AG04449 (cell line): Measurements from ENCODE around the gene SBDS.
"Not testable (repeated sequence)": the region's sequence is repeated elsewhere in the genome, so short reads cannot be mapped to it uniquely, and the experiment has no call there.

Source experiments
- CTCF ChIA-PET: fragments of 350-600 bp; formaldehyde crosslinking; extraction: SDS; loops from one replicate; lab custom pipeline; 2021; ENCODE audit warnings: antibody characterized with exemption; lab: Yijun Ruan, JAX
- POLR2A ChIA-PET: fragments of 400-600, 350-600 bp; formaldehyde crosslinking; extraction: SDS; loops from one replicate; lab custom pipeline; 2020; ENCODE audit warnings: antibody characterized with exemption, inconsistent platforms; lab: Yijun Ruan, JAX
- DNase-seq: peaks from one replicate; pipeline ENCODE4 v3.0.0-alpha.2; 2010; ENCODE audit warnings: low read depth, low spot score
- H3K4me3 ChIP-seq: 2 replicates; pipeline ENCODE4 v1.5.1; 2011; ENCODE audit warnings: low read depth, mild to moderate bottlenecking, control low read depth, low read length
- CTCF ChIP-seq: IDR thresholded peaks from one replicate; pipeline ENCODE4 v1.5.1; 2011; ENCODE audit warnings: mild to moderate bottlenecking, moderate library complexity, low read length, control low read depth, inconsistent platforms; ENCODE audit not compliant: insufficient read depth; ENCODE audit errors: missing control alignments

Gene SBDS

GRCh38 chr7:66995050-66995776, at the start of gene SBDS:
TSS of gene SBDS (minus strand) at chr7:66995586. CDS start at chr7:66995417, 169 bp downstream.
- ChIA-PET CTCF (interaction anchor here (1.1 to 1.3 kb wide), 3 partner anchors 34 to 323 kb away, joined by 3 read pairs; no protein-coding TSS in a partner anchor), POLR2A (interaction anchor here (0.9 kb wide), 1 partner anchor 73 kb away, joined by 3 read pairs; no protein-coding TSS in a partner anchor)
- peak; percentile 88 for DNase-seq
- peak within 1 kb of the TSS; percentile 71 for H3K4me3 ChIP-seq

GRCh38 chr7:67043559-67043930, 48.2 kb upstream of the SBDS start:
- ChIA-PET CTCF (interaction anchor here (1.7 kb wide), 1 partner anchor 17 kb away, joined by 3 read pairs; no protein-coding TSS in a partner anchor), POLR2A (interaction anchor here (0.7 to 0.8 kb wide), 3 partner anchors 16 to 113 kb away, joined by 3 read pairs; no protein-coding TSS in a partner anchor)
- not testable (repeated sequence) for H3K4me3 ChIP-seq, DNase-seq

GRCh38 chr7:67042781-67043558, 47.6 kb upstream of the SBDS start:
- ChIA-PET CTCF (interaction anchor here (1.7 kb wide), 1 partner anchor 18 kb away, joined by 3 read pairs; no protein-coding TSS in a partner anchor), POLR2A (interaction anchor here (0.7 to 0.8 kb wide), 3 partner anchors 16 to 113 kb away, joined by 3 read pairs; no protein-coding TSS in a partner anchor)
- H3K4me3 ChIP-seq, DNase-seq: not testable (repeated sequence)

GRCh38 chr7:67040832-67041231, 45.4 kb upstream of the SBDS start:
- CTCF ChIA-PET = interaction anchor here (0.6 to 2.1 kb wide), 10 partner anchors 10 to 758 kb away, joined by 3 to 6 read pairs (median 4); no protein-coding TSS in a partner anchor
- DNase-seq, POLR2A ChIA-PET, H3K4me3 ChIP-seq: not testable (repeated sequence)

- DNase-seq, POLR2A ChIA-PET, CTCF ChIA-PET, H3K4me3 ChIP-seq: not testable (repeated sequence)
Observed at GRCh38 chr7:67036432-67037395, 41.3 kb upstream of the SBDS start.

- DNase-seq = no peak
- H3K4me3 ChIP-seq = no peak overlapping the region
- POLR2A ChIA-PET = no interaction called here
- no peak for TF ChIP-seq CTCF
- CTCF ChIA-PET = no interaction called here
Observed at GRCh38 chr7:67033251-67033650, 37.9 kb upstream of the SBDS start.

- DNase-seq, CTCF ChIA-PET, H3K4me3 ChIP-seq, POLR2A ChIA-PET: not testable (repeated sequence)
Observed at GRCh38 chr7:67031685-67032084, 36.3 kb upstream of the SBDS start.

GRCh38 chr7:67025459-67025858, 30.1 kb upstream of the SBDS start:
- CTCF ChIA-PET, H3K4me3 ChIP-seq, POLR2A ChIA-PET: not testable (repeated sequence)
- peak; percentile 33 for DNase-seq

- no peak overlapping the region for H3K4me3 ChIP-seq
- no peak for DNase-seq
- ChIA-PET POLR2A (no interaction called here), CTCF (no interaction called here)
- no peak for TF ChIP-seq CTCF
Observed at GRCh38 chr7:67022511-67022910, 27.1 kb upstream of the SBDS start.
